ENCODE data around the gene C11orf97.
"Not testable (repeated sequence)": the region's sequence is repeated elsewhere in the genome, so short reads cannot be mapped to it uniquely, and the experiment has no call there.

Gene C11orf97

DNA sequence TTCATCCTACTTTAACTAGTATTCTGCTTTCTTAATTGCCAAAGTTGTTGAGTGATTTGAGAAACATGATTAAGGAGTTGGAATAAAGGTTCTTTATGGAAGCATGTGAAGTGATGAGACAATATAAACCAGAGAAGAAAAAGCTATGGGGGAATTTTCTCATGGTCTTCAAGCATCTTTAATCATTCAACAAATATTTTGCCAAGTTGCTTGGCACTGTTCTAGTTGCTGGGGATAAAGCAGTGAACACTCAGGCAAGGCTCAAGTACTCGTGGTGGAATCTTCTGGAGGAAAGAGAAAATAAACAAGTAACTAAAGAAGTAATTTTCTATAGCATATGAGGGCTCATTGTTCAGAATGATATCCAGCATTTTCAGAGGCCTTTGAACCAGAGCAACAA, 45.7 kb downstream of the C11orf97 start:
- DNase-seq (ENCODE audit: low read depth in 2 of 2) = no peak

DNA sequence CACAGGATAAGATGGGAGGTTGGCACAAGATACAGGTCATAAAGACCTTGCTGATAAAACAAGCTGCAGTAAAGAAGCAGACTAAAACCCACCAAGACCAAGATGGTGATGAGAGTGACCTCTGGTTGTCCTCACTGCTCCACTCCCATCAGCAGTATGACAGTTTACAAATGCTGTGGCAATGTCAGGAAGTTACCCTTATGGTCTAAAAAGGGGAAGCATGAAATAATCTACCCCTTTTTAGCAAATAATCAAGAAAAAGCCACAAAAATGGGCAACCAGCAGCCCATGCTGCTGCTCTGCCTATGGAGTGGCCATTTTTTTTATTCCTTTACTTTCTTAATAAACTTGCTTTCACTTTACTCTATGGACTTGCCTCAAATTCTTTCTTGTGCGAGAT, 46.2 kb downstream of the C11orf97 start:
- no peak for DNase-seq (ENCODE audit: low read depth in 2 of 2)

DNA sequence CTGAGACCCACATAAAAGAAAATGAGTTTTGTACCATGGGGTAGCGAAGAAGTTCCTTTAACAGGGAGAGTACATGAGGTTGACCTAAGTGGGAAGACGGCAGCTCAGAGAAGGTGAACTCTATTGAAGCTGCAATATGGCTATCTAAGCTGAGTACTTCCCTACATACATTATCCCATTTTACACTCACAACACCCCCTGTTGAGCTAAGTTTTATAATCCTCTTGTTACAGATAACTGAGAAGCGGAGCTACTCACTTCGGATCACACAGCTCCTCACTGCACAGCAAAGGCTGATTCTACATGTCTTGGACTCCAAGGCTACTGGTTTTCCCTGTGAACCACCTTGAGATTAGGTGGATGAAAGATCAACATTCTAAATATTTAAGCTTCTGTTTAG, 46.7 kb downstream of the C11orf97 start:
- no peak for DNase-seq (ENCODE audit: low read depth in 2 of 2)

DNA sequence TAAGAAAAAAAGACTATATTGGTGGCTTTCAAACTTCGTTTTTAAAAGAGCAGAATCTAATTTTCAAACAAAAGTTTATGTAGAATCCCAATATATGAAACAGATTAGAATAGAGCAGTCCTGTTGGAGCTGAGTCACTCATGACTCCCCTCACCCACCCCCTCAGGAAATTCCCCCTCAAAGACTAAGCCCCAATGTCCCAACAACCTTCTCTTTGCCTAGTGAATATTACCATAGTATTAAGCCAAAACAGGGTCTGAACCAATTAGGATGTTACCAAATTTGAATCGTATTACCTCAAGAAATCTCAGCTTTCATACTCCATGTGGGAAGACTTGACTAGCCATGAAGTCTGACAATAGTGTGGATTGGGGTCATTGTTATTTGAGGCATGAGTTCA, 47.1 kb downstream of the C11orf97 start:
- no peak for DNase-seq (ENCODE audit: low read depth in 2 of 2)

DNA sequence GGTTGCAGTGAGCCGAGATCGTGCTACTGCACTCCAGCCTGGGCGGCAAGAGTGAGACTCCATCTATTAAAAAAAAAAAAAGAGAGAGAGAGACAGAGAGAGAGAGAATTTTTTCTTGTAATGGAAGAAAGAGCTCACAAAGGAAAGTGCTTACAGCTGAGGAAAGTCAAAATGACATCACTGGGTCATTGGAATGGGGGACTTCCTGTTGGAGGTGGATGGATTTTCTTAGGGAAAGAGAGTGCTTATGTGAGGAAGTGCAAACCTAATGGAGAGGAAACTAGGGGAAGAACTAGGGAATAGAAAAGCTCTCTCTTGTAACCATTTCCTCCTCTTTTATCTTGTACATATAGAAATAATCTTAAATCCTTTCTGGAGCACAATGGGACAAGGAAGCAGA, 48.6 kb downstream of the C11orf97 start:
- DNase-seq (ENCODE audit: low read depth in 2 of 2) = no peak

DNA sequence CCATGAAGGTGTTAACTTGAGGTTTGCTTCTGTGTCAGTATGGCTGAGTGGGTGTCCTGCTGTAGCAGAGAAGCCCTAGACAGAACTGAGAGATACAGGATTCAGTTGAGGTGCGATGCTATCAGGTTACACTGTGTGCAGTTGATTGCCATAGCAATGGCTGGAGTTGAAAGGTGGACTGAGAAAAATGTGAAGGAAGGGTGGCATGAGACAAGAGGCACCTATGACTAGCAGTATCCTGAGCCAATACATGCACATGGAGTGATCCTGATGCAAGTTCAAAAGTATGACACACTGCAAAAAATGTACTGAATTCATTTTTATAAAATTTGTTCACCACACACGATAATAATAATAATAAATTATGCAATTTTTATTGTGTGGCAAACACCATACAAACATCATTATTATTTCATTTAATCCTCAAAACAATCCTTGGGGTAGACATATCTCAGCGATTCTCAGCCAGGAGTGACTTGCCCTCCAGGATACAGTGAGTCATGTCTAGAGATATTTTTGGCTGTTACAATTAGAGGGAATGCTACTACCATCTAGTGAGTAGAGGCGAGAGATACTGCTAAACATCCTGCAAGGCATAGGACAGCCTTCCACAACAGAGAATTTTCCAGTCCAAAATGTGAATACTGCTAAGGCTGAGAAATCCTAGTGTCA, 51.1 kb downstream of the C11orf97 start:
- no peak for DNase-seq (ENCODE audit: low read depth in 2 of 2)

DNA sequence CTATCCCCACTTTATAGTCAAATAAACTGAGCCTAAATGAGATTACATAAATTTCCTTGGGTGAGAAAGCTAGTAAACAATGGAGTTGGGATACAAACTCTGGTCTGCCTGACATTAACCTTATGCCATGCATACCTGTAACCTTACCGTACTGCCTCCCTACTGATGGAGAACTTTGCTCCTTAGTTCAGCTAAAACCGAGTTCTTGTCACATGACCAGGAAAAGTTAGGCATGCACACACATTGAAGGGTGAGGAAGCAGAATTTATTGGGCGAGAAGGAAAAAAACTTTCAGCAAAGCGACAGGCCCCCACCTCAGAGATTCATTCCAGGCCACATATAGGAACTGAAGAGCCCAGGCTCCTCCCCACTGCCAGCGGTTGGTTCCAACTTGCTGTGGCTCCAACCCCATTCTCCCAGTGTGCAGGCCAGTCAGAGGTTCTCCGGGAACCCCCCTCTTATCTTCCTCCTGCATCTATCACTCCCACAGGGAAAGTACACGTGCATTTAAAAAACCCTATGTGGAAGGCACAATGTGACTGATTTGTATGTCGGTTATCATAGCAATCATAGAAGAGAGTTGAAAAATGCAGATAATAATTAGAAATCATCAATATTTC, 51.7 kb downstream of the C11orf97 start:
- DNase-seq (ENCODE audit: low read depth in 2 of 2) = no peak

DNA sequence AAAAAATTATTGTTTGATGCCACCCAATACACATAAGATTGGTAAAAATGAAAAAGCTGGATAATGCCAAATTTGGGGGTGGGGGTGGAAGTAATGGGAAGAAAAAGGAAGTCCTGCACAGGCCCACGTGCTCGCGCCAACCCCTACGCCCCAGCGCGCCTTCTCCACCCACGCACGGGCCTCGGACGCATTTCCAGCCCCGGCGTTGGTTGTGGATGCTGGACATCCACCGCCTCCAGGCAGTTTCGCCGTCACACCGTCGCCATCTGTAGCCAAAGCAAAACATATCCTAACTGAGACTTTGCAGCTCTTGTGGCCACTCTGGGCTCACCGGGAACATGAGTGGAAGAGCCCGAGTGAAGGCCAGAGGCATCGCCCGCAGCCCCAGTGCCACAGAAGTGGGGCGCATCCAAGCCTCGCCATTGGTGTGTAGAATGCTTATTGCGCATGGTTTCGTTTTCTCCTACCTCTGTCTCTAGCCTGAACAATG, 55.0 kb downstream of the C11orf97 start, which contains the start of gene PIWIL4:
TSS of gene PIWIL4 (plus strand) at position 188 of the 490 bp plus-strand sequence. CDS start at position 339, 151 bp downstream.
- no peak for DNase-seq (ENCODE audit: low read depth in 2 of 2)

DNA sequence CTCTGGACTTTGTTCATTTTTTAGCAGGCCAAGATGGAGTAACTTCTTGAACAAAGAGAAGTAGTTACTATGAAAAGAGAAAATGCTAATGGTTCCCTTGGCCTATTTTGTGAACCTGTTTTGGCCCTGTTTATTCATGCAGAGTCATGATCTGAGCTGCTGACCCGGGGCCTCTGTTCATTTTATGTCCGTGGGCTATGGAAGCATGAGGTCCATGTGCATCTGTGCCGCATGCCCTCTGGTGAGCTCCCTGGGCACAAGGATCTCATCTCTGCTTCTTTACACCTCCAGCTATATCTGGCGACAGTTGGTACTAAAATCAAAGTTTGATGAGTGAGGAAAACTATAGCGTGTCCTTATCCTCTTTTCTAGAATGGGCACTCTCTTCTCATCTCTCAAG, 55.9 kb downstream of the C11orf97 start:
- DNase-seq (ENCODE audit: low read depth in 2 of 2) = no peak

DNA sequence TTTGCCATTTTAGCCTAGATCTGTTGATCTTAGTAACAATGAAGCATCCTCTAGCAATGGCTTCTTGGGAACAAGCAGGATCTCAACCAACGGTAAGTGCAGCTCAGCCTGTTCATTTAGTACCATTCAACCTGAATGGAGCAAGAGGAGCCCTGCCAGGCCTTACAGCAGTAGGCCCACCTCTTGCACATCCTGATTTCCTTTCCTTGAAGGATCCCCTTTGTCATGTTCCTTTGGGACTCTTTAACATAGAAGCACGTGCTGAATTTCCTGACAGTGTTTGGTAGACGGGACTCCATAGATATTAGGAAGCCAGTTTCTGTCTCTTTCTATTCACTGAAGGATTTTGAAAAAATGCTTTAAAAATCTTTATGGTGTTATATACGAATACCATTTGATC, 56.5 kb downstream of the C11orf97 start:
- no peak for DNase-seq (ENCODE audit: low read depth in 2 of 2)

DNA sequence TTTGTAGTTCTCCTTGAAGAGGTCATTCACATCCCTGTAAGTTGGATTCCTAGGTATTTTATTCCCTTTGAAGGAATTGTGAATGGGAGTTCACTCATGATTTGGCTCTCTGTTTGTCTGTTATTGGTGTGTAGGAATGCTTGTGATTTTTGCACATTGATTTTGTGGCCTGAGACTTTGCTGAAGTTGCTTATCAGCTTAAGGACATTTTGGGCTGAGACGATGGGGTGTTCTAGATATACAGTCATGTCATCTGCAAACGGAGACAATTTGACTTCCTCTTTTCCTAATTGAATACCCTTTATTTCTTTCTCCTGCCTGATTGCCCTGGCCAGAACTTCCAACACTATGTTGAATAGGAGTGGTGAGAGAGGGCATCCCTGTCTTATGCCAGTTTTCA, 60.7 kb downstream of the C11orf97 start:
- DNase-seq (ENCODE audit: low read depth in 2 of 2) = not testable (repeated sequence)

DNA sequence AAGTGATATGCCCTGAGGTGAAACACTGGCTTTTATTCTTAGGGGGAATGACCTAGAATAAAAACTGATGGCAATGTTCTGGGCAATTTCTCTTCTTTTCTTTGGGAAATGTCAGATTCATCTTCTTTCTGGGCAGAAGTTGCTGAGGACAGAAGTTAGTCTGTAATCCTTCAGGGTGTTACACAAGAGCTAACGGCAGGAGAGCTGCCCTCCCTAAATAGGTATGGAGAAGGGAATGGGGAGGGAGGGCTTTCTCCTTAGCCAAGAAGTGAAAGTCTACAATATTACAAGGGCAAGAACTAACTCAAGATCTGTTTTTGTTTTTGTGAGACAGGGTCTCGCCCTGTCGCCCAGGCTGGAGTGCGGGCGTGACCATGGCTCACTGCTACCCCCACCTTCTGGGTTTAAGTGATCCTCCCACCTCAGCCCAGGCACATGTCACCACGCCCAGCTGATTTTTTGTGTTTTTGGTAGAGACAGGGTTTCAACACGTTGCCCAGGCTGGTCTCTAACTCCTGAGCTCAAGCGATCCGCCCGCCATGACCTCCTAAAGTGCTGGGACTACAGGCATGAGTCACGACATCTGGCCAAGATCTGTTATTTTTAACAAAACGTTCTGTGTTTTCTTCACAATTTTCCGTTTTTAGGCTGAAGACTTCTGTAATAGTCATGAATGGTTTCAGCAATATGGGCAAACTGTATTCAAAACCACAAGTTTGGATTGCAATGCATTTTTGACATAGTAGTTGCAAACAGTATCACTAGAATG, 62.1 kb downstream of the C11orf97 start:
- DNase-seq (ENCODE audit: low read depth in 2 of 2) = no peak

DNA sequence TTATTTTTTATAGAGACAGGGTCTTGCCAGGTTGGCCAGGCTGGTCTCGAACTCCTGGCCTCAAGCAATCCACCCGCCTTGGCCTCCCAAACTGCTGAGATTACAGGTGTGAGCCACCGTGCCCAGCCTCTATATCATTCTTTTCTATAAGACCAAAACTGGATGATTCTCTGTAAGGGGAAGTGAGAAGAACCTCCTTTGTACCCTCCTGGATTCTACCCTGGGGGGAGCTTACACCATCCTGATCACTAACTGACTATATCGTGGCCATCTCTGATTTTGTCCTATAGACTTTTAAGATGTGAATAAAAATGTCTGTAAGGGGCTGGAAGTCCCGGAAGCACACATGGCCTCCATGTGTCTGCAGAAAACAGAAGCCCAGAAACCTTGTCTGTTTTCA, 64.0 kb downstream of the C11orf97 start:
- no peak for DNase-seq (ENCODE audit: low read depth in 2 of 2)

DNA sequence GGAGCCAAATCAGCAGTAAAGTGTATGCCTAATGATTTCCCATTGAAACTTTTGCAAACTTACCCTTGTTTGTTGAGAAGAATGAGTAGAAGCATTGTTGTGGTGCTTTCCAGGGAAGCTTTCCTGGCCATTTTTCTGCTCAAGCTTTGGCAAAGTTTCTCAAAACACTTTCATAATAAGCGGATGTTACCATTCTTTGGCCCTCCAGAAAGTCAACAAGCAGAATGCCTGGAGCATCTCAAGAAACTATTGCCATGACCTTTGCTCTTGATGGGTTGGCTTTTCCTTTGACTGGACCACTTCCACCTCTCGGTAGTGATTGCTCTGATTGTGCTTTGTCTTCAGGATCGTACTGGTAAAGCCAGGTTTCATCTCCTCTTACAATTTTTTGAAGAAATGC, 65.6 kb downstream of the C11orf97 start:
- no peak for DNase-seq (ENCODE audit: low read depth in 2 of 2)
